Gastrocnemius medialis (tissue), 4 donors: ENCODE measurements around the gene APC.

ENCODE experiments used
- POLR2A ChIP-seq, 2 donors: fragments of 450-650 bp; IDR thresholded peaks; one replicate each; pipeline ENCODE4 v1.6.1; 2017; ENCODE audit warnings: antibody characterized with exemption in 2 of 2, mild to moderate bottlenecking in 2 of 2, moderate library complexity in 2 of 2
- TF ChIP-seq, protein P1 (sequence below), 5 experiments: fragments of 450-650 bp in 3 of 5; fragments of 200-600 bp in 2 of 5; sonication (generic) in 2 of 5; IDR thresholded peaks in 4 of 5; conservative IDR thresholded peaks in 1 of 5; 1 replicate in 4 of 5; 2 replicates in 1 of 5; pipeline ENCODE4 v1.5.1; 2016 to 2019; ENCODE audit warnings: antibody characterized with exemption in 5 of 5, mild to moderate bottlenecking in 3 of 5, moderate library complexity in 3 of 5

DNA sequence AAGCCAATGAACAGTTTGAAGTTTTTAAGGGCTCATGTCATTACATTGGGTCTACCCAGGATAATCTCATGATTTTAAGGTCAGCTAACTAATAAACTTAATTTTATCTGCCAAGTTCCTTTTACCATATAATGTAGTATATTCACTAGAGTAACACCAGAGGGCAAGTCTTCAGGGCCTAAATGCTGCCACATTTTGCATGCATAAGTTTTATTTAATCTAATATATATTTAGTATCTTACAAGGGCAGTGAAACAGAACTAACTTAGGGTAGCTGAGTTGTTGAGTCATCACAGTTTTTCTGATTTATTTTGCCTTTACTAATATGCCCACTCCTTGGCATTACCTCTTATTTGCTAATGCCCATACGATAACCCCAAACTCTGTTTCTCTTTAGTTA is 8.1 kb upstream of the APC start:
- TF ChIP-seq POLR2A (IDR thresholded peaks at IDR 0.05) = no peak
- TF ChIP-seq, protein P1, sequence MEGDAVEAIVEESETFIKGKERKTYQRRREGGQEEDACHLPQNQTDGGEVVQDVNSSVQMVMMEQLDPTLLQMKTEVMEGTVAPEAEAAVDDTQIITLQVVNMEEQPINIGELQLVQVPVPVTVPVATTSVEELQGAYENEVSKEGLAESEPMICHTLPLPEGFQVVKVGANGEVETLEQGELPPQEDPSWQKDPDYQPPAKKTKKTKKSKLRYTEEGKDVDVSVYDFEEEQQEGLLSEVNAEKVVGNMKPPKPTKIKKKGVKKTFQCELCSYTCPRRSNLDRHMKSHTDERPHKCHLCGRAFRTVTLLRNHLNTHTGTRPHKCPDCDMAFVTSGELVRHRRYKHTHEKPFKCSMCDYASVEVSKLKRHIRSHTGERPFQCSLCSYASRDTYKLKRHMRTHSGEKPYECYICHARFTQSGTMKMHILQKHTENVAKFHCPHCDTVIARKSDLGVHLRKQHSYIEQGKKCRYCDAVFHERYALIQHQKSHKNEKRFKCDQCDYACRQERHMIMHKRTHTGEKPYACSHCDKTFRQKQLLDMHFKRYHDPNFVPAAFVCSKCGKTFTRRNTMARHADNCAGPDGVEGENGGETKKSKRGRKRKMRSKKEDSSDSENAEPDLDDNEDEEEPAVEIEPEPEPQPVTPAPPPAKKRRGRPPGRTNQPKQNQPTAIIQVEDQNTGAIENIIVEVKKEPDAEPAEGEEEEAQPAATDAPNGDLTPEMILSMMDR (IDR thresholded peaks at IDR 0.05 in 4 of 5, conservative IDR thresholded peaks at IDR 0.05 in 1 of 5) = no peak
